Prostate gland (tissue), 2 donors: ENCODE measurements around the gene OR2J1. TPM values are rescaled to one million over a fixed set of nuclear protein-coding genes. Genes with fewer than 3 reads are reported as not detected.
"Not testable (repeated sequence)": the region's sequence is repeated elsewhere in the genome, so short reads cannot be mapped to it uniquely, and the experiment has no call there.

Experiments used
- DNase-seq: peaks from one replicate; pipeline ENCODE4 v3.0.0-alpha.2; 2019; ENCODE audit warnings: low spot score
- H3K27ac ChIP-seq, 2 donors: fragments of 200-600 bp; sonication (generic); 2 replicates each; pipeline ENCODE4 v1.5.1; 2017 to 2019
- H3K27me3 ChIP-seq: fragments of 200-600 bp; sonication (generic); replicated peaks from 2 replicates; pipeline ENCODE4 v1.5.1; 2019; ENCODE audit not compliant: insufficient read depth
- H3K36me3 ChIP-seq, 2 donors: fragments of 200-600 bp; sonication (generic); 1 replicate in 1 of 2; 2 replicates in 1 of 2; pipeline versions ENCODE4 v1.5.1 to v1.8.1; 2017 to 2019
- H3K4me1 ChIP-seq: fragments of 200-600 bp; sonication (generic); replicated peaks from 2 replicates; pipeline ENCODE4 v1.5.1; 2019
- H3K4me3 ChIP-seq, 2 donors: fragments of 200-600 bp; sonication (generic); 2 replicates each; pipeline ENCODE4 v1.5.1; 2017 to 2019
- H3K9me3 ChIP-seq: fragments of 200-600 bp; sonication (generic); 2 replicates; pipeline ENCODE4 v1.5.1; 2017
- POLR2A ChIP-seq: fragments of 450-650 bp; IDR thresholded peaks from one replicate; pipeline ENCODE4 v1.6.1; 2016; ENCODE audit warnings: antibody characterized with exemption, mild to moderate bottlenecking
- POLR2AphosphoS5 ChIP-seq: sonication (generic); formaldehyde crosslinking; IDR thresholded peaks from one replicate; pipeline ENCODE4 v1.6.1; 2017; ENCODE audit warnings: antibody characterized with exemption
- WGBS: methylation state at CpG from one replicate; pipeline ENCODE4 v1.1.5; 2018; 5-methylcytosine and 5-hydroxymethylcytosine counted together
- intact Hi-C: fragments of 100-400 bp; cut with DNase I; formaldehyde crosslinking; loops from one replicate; pipeline ENCODE4 v1.14.2; 2022
- total RNA-seq, 2 donors: library from RNA; depleted of rRNA; stranded (reverse); fragments of >200 nt; gene quantifications; one replicate each; pipeline ENCODE4 v1.1.0, GENCODE V29; 2016
- TF ChIP-seq, protein P1 (sequence below), 4 experiments: fragments of 200-600 bp in 2 of 4; fragments of 450-650 bp in 2 of 4; sonication (generic) in 2 of 4; IDR thresholded peaks; 1 replicate in 3 of 4; 2 replicates in 1 of 4; pipeline ENCODE4 v1.5.1; 2016 to 2019; ENCODE audit warnings: antibody characterized with exemption in 4 of 4, mild to moderate bottlenecking in 2 of 4, moderate library complexity in 2 of 4

Gene OR2J1
- total RNA-seq, 2 donors from 2014 or later: 0.68 TPM; not detected in 1

DNA sequence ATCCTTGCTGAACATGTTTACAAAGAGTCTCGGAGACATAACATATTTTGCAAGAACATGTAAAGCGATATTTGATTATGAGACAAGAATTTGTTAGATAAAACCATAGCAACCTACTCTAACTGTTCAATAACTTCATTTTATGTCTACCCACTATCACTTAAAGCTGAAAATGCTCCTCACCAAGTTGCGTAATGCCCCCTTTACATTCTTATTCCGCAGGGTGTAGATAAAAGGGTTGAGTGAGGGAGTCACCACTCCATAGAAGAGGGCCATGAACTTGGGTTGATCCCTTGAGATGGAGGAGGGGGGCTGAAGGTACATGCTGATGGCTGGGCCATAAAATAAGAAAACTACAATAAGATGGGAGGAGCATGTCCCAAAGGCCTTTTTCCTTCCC, 38.4 kb downstream of the OR2J1 start:
- Histone ChIP-seq H3K36me3 (no peaks in the 10 kb centered on the region), H3K27ac (no peak overlapping the region), H3K27me3 (no peaks in the 10 kb centered on the region), H3K4me3 (no peak overlapping the region), H3K9me3 (no peaks in the 10 kb centered on the region), H3K4me1 (no peaks in the 10 kb centered on the region)
- 80% methylated on average over 4 of the region's 4 CpGs for WGBS
- TF ChIP-seq POLR2AphosphoS5 (no peak), POLR2A (no peak)
- TF ChIP-seq, protein P1, sequence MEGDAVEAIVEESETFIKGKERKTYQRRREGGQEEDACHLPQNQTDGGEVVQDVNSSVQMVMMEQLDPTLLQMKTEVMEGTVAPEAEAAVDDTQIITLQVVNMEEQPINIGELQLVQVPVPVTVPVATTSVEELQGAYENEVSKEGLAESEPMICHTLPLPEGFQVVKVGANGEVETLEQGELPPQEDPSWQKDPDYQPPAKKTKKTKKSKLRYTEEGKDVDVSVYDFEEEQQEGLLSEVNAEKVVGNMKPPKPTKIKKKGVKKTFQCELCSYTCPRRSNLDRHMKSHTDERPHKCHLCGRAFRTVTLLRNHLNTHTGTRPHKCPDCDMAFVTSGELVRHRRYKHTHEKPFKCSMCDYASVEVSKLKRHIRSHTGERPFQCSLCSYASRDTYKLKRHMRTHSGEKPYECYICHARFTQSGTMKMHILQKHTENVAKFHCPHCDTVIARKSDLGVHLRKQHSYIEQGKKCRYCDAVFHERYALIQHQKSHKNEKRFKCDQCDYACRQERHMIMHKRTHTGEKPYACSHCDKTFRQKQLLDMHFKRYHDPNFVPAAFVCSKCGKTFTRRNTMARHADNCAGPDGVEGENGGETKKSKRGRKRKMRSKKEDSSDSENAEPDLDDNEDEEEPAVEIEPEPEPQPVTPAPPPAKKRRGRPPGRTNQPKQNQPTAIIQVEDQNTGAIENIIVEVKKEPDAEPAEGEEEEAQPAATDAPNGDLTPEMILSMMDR (IDR thresholded peaks at IDR 0.05): no peak
- DNase-seq: no peak
- intact Hi-C loops: no loop called here

DNA sequence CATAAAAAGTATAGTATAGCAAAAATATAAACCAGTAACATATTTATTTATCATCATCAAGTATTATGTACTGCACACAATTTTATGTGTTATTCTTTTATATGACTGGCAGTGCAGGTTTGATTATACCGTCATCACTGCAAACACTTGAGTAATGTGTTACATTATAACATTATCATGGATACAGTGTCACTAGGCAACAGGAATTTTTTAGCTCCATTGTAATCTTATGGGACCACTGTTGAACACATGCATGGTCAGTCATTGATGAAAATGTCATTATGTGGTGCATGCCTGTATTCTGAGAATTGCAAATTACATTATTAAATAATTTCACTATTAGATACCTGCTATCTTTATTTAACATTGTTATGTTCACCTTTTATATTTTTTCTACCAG, 42.3 kb downstream of the OR2J1 start:
- H3K9me3 ChIP-seq: no peaks in the 10 kb centered on the region
- DNase-seq: no peak
- no peaks in the 10 kb centered on the region for H3K36me3 ChIP-seq
- H3K4me1 ChIP-seq: no peaks in the 10 kb centered on the region
- no peak overlapping the region for H3K27ac ChIP-seq
- no peaks in the 10 kb centered on the region for H3K27me3 ChIP-seq
- intact Hi-C loops: no loop called here
- no peak for TF ChIP-seq POLR2A
- TF ChIP-seq, protein P1 (IDR thresholded peaks at IDR 0.05): no peak
- TF ChIP-seq POLR2AphosphoS5: no peak
- 85% methylated on average over 1 of the region's 1 CpG for WGBS
- no peak overlapping the region for H3K4me3 ChIP-seq

DNA sequence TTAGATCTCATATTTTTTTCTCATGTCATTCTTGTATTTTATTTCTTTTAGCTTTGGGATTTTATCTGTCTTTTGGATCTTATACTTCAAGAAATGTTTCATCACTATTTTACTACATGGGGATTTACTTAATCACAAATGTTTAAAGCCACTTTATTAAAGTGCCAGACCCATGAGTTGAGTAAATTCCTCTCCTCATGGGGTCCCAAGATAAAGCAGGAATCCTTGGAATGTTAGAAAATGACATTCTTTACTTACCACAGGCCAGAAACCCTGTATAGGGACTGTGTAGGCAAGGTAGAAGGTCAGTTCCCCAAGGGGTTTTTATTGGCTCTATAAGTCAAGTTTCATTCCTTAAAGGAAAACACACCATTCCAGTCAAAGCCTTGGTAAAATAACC, 43.0 kb downstream of the OR2J1 start:
- intact Hi-C loops: no loop called here
- DNase-seq: no peak

DNA sequence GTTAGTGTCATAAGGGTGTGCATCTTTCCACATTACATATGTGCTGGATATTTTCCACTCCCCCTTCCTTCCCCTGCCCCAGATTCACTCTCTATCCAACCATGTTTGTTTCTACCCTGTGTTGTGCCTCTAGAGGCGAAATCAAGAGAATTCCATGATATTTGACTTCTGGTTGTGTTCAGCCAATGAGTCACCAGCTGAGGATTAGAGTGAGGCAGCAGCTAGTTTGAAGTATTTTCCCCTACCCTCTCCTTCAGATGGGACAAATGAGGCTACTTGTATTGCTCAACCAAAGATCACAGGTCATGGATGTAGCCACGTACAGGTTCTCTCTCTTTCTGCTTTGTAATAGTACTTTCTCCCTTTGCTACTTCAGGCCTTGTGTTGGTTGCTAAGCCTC, 46.9 kb downstream of the OR2J1 start:
- Histone ChIP-seq H3K4me1 (no peaks in the 10 kb centered on the region), H3K4me3 (no peak overlapping the region), H3K27me3 (no peaks in the 10 kb centered on the region), H3K9me3 (no peaks in the 10 kb centered on the region), H3K36me3 (no peaks in the 10 kb centered on the region), H3K27ac (no peak overlapping the region)
- DNase-seq: no peak
- WGBS: 72% methylated on average over 2 of the region's 2 CpGs
- intact Hi-C loops: no loop called here
- no peak for TF ChIP-seq POLR2A
- TF ChIP-seq POLR2AphosphoS5: no peak
- TF ChIP-seq, protein P1 (IDR thresholded peaks at IDR 0.05): no peak

More for the DNA sequence above, 43.0 kb downstream of the OR2J1 start:
- no peaks in the 10 kb centered on the region for H3K4me1 ChIP-seq
- no peak for TF ChIP-seq POLR2AphosphoS5
- TF ChIP-seq, protein P1 (IDR thresholded peaks at IDR 0.05): no peak
- no peak for TF ChIP-seq POLR2A
- no peaks in the 10 kb centered on the region for H3K27me3 ChIP-seq
- no peak overlapping the region for H3K4me3 ChIP-seq
- H3K27ac ChIP-seq: no peak overlapping the region
- H3K9me3 ChIP-seq: no peaks in the 10 kb centered on the region
- no peaks in the 10 kb centered on the region for H3K36me3 ChIP-seq

DNA sequence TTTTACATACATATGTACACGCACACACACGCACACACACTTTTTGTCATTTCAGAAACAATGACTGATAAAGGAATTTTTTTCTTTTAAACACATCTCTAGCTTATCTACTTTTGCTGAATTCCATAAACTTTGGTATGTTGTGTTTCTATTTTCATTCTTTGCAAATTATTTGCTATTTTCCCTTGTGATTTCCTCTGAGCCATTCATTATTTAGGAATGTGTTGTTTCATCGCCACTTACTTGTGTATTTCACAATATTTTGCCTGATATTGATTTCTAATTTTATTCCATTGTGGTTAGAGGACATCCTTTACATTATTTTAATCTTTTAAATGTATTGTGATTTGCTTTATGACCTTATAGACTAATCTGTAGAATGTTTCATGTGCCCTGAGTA, 47.8 kb downstream of the OR2J1 start:
- Histone ChIP-seq H3K27me3 (no peaks in the 10 kb centered on the region), H3K27ac (no peak overlapping the region), H3K9me3 (no peaks in the 10 kb centered on the region), H3K4me3 (no peak overlapping the region), H3K36me3 (no peaks in the 10 kb centered on the region), H3K4me1 (no peaks in the 10 kb centered on the region)
- WGBS: 94% methylated on average over 3 of the region's 3 CpGs
- TF ChIP-seq POLR2A (no peak), POLR2AphosphoS5 (no peak)
- TF ChIP-seq, protein P1 (IDR thresholded peaks at IDR 0.05): no peak
- intact Hi-C loops: no loop called here
- DNase-seq: no peak

DNA sequence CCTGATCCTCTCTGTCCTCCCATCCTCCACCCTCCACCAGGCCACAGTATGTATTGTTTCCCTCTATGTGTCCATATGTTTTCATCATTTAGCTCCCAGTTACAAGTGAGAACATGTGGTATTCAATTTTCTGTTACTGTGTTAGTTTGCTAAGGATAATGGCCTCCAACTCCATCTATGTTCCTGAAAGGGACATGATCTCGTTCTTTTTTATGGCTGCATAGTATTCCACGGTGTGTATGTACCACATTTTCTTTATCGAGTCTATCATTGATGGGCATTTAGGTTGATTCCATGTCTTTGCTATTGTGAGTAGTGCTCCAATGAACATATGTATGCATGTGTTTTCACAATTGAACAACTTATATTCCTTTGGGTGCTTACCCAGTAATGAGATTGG, 50.2 kb downstream of the OR2J1 start:
- H3K4me3 ChIP-seq, DNase-seq, intact Hi-C loops, H3K27me3 ChIP-seq, H3K4me1 ChIP-seq, H3K36me3 ChIP-seq, H3K27ac ChIP-seq, H3K9me3 ChIP-seq: not testable (repeated sequence)
- WGBS: 60% methylated on average over 3 of the region's 3 CpGs
